Small intestine (tissue), 7 donors: ENCODE data around the gene SERPINA3. TPM values are rescaled to one million over a fixed set of nuclear protein-coding genes. Genes with fewer than 3 reads are reported as not detected.
A peak's percentile ranks its signal among the peaks of the same experiment; 100 is the strongest.
"Not testable (repeated sequence)": the region's sequence is repeated elsewhere in the genome, so short reads cannot be mapped to it uniquely, and the experiment has no call there.

Experiments used
- DNase-seq, 2 donors: peaks; one replicate each; pipeline versions ENCODE4 v3.0.0 to v3.0.0-alpha.2; 2013
- FAIRE-seq: peaks from 2 replicates; lab custom pipeline; 2012; peaks lifted over from hg19 to GRCh38; lab: Jason Lieb, UNC
- H3K27ac ChIP-seq, 3 donors: one replicate each; pipeline ENCODE4 v1.5.1; 2013; ENCODE audit warnings: low read length in 2 of 3, mild to moderate bottlenecking in 2 of 3, control low read depth in 1 of 3, inconsistent platforms in 1 of 3, low read depth in 1 of 3, moderate library complexity in 1 of 3
- H3K27me3 ChIP-seq, 3 donors: one replicate each; pipeline ENCODE4 v1.6.1; 2013; ENCODE audit warnings: low read length in 3 of 3, inconsistent platforms in 1 of 3; ENCODE audit not compliant: control insufficient read depth in 3 of 3, insufficient read depth in 3 of 3
- H3K36me3 ChIP-seq, 3 donors: one replicate each; pipeline ENCODE4 v1.6.1; 2013; ENCODE audit warnings: low read length in 3 of 3, inconsistent platforms in 1 of 3, low read depth in 1 of 3, mild to moderate bottlenecking in 1 of 3, moderate library complexity in 1 of 3; ENCODE audit not compliant: control insufficient read depth in 3 of 3, insufficient read depth in 2 of 3
- H3K4me1 ChIP-seq, 3 donors: one replicate each; pipeline ENCODE4 v1.6.1; 2013; ENCODE audit warnings: low read length in 2 of 3, inconsistent platforms in 1 of 3, low read depth in 1 of 3, mild to moderate bottlenecking in 1 of 3, moderate library complexity in 1 of 3; ENCODE audit not compliant: control insufficient read depth in 3 of 3, insufficient read depth in 2 of 3
- H3K4me3 ChIP-seq, 3 donors: one replicate each; pipeline ENCODE4 v1.5.1; 2013; ENCODE audit warnings: low read length in 3 of 3, control low read depth in 1 of 3, inconsistent platforms in 1 of 3, low read depth in 1 of 3, mild to moderate bottlenecking in 1 of 3, moderate library complexity in 1 of 3
- H3K9me3 ChIP-seq, 2 donors: one replicate each; pipeline ENCODE4 v1.6.1; 2013; ENCODE audit warnings: low read depth in 1 of 2, low read length in 1 of 2; ENCODE audit not compliant: control insufficient read depth in 2 of 2, insufficient read depth in 1 of 2
- WGBS, 3 donors: extraction: QIAGEN DNeasy Blood & Tissue Kit; methylation state at CpG; one replicate each; pipeline ENCODE4 v1.1.7; 2013; 5-methylcytosine and 5-hydroxymethylcytosine counted together
- polyA plus RNA-seq, 4 donors: library from polyadenylated mRNA; stranded (reverse) in 3 of 4; unstranded in 1 of 4; fragments of 200-250 nt in 3 of 4; fragments of 120-200 nt in 1 of 4; gene quantifications; one replicate each; pipeline versions ENCODE4 v1.2.1 to v1.2.3, GENCODE V29; 2013
- donor health status: healthy with polysubstance abuse.
- donor health status: control.
- donor health status: control.
- donor health status: Bipolar disorder and iron deficiency.
- donor health status: healthy.

The SERPINA3 gene
- polyA plus RNA-seq, 4 donors: 0.28 to 178 (median 5.1) TPM

GRCh38 chr14:94598506-94598815 lies 13.7 kb upstream of the SERPINA3 start:
- 26 to 59% (median 39%) methylated on average over 7 of the region's 7 CpGs for WGBS, 3 donors
- Histone ChIP-seq H3K9me3 (peaks cover 0 to 5% of the 10 kb centered on the region in 2 donors), H3K36me3 (no peaks in the 10 kb centered on the region), H3K27me3 (no peaks in the 10 kb centered on the region), H3K27ac (peak overlapping the region; percentile 21 to 95 (median 95)), H3K4me1 (peaks cover 4 to 60% (median 8%) of the 10 kb centered on the region in 3 donors), H3K4me3 (no peak overlapping the region)
- no peak for DNase-seq
- no peak for FAIRE-seq

DNA sequence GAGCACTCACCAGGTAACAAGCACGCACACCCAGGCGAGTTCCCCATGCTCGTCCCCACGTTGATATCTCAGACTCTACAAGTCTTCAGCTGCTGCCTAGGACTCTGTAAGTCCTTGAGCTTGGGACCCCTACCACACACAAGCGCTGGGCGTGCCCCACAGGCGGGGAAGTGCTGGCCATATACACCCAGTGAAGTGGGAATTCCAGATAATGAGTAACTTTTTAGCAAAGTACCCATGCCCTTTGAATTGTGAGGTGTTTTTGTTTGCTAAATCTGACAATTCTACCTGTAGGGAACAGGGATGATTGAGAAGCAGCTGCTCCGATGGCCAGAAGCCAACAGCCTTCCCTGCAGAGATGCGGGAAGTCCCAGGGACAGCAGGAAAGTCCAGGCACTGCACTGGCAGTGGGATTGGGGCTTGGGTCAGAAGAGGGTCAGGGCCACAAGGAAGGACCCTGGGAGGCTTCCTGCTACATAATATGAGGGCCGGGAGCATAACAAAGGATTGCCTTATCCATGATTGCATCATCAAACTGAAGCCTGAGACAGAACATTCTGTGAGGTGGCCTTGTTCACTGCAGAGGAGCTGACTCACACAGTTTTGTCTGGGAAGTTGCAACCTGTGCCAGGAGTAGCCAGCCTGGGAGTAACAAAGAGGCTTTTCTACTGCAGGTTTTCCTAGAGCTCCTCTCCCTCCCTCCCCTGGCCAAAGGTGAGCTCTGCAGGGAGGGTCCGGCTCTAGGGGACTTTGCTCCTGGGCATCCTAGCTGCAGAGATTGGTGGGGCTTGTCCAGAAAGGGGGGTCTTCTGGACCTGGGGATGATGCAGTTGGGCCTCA lies 13.2 kb upstream of the SERPINA3 start:
- Histone ChIP-seq H3K4me1 (peaks cover 4 to 54% (median 8%) of the 10 kb centered on the region in 3 donors), H3K36me3 (no peaks in the 10 kb centered on the region), H3K9me3 (peaks cover 0 to 5% of the 10 kb centered on the region in 2 donors), H3K4me3 (no peak overlapping the region), H3K27ac (peak overlapping the region; percentile 21 to 95 (median 95)), H3K27me3 (no peaks in the 10 kb centered on the region)
- FAIRE-seq (no peak), DNase-seq (peak; percentile 92 to 94)
- 12 to 47% (median 26%) methylated on average over 11 of the region's 11 CpGs for WGBS, 3 donors

DNA sequence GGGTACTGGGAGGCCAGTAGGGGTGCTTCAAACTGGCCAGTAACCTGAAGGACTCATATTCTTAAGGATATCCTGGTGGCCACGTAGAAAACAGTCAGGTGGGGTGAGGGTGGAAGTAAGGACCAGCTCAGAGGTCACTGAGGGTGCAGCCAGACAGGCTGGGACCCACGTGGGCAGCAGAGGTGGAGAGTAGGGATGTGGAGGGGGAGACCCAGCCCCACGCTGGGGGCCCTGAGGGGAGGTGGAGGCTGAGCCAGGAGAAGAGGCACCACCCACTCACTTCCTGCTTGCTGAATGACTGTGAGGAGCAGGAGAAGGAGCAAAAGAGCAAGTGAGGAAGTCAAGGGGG lies 12.6 kb upstream of the SERPINA3 start:
- Histone ChIP-seq H3K9me3 (peaks cover 0 to 5% of the 10 kb centered on the region in 2 donors), H3K4me1 (peaks cover 4 to 48% (median 8%) of the 10 kb centered on the region in 3 donors), H3K27ac (peak overlapping the region in 2 of 3 donors; percentile 95), H3K36me3 (no peaks in the 10 kb centered on the region), H3K4me3 (no peak overlapping the region), H3K27me3 (no peaks in the 10 kb centered on the region)
- WGBS, 3 donors: 0 to 20% (median 15%) methylated on average over 3 of the region's 3 CpGs
- DNase-seq (no peak), FAIRE-seq (no peak)

GRCh38 chr14:94600148-94600545 lies 12.0 kb upstream of the SERPINA3 start:
- Histone ChIP-seq H3K4me3 (no peak overlapping the region), H3K9me3 (peaks cover 0 to 5% of the 10 kb centered on the region in 2 donors), H3K27me3 (no peaks in the 10 kb centered on the region), H3K4me1 (peaks cover 4 to 48% (median 8%) of the 10 kb centered on the region in 3 donors), H3K36me3 (no peaks in the 10 kb centered on the region), H3K27ac (peak overlapping the region in 2 of 3 donors; percentile 95)
- 62 to 75% (median 63%) methylated on average over 11 of the region's 11 CpGs for WGBS, 3 donors
- FAIRE-seq (no peak), DNase-seq (no peak)

GRCh38 chr14:94601884-94602391 lies 10.3 kb upstream of the SERPINA3 start:
- FAIRE-seq (no peak), DNase-seq (peak; percentile 45 to 48)
- Histone ChIP-seq H3K4me1 (peaks cover 4 to 46% (median 8%) of the 10 kb centered on the region in 3 donors), H3K36me3 (no peaks in the 10 kb centered on the region), H3K9me3 (peaks cover 0 to 5% of the 10 kb centered on the region in 2 donors), H3K27me3 (no peaks in the 10 kb centered on the region), H3K27ac (peak overlapping the region in 2 of 3 donors; percentile 23 to 68), H3K4me3 (no peak overlapping the region)
- WGBS, 3 donors: 18 to 30% (median 25%) methylated on average over 6 of the region's 6 CpGs

GRCh38 chr14:94602722-94603121 lies 9.5 kb upstream of the SERPINA3 start:
- peaks cover 0 to 5% of the 10 kb centered on the region in 2 donors for H3K9me3 ChIP-seq
- no peaks in the 10 kb centered on the region for H3K36me3 ChIP-seq
- DNase-seq (no peak), FAIRE-seq (no peak)
- H3K27ac ChIP-seq: no peak overlapping the region
- WGBS, 3 donors: 84 to 94% (median 90%) methylated on average over 5 of the region's 5 CpGs
- H3K4me3 ChIP-seq: no peak overlapping the region
- H3K27me3 ChIP-seq: no peaks in the 10 kb centered on the region
- peaks cover 4 to 39% (median 8%) of the 10 kb centered on the region in 3 donors for H3K4me1 ChIP-seq

- Histone ChIP-seq H3K27ac (no peak overlapping the region), H3K9me3 (peaks cover 0 to 5% of the 10 kb centered on the region in 2 donors), H3K36me3 (no peaks in the 10 kb centered on the region), H3K4me1 (peaks cover 0 to 13% (median 0%) of the 10 kb centered on the region in 3 donors), H3K27me3 (no peaks in the 10 kb centered on the region), H3K4me3 (no peak overlapping the region)
- DNase-seq (no peak), FAIRE-seq (no peak)
- WGBS, 3 donors: 71 to 81% (median 78%) methylated on average over 3 of the region's 3 CpGs
These were observed 6.8 kb upstream of the SERPINA3 start for GRCh38 chr14:94605361-94605760.

- H3K4me1 ChIP-seq, H3K9me3 ChIP-seq, H3K27ac ChIP-seq, FAIRE-seq, H3K36me3 ChIP-seq, H3K27me3 ChIP-seq, DNase-seq, H3K4me3 ChIP-seq: not testable (repeated sequence)
- WGBS, 3 donors: 65 to 86% (median 75%) methylated on average over 1 of the region's 1 CpG
These were observed 3.2 kb upstream of the SERPINA3 start for GRCh38 chr14:94608966-94609365.
